GM12878 (cell line): ENCODE results near the gene TAF11L9. TPM values are rescaled to one million over a fixed set of nuclear protein-coding genes. Genes with fewer than 3 reads are reported as not detected.
"Not testable (repeated sequence)": the region's sequence is repeated elsewhere in the genome, so short reads cannot be mapped to it uniquely, and the experiment has no call there.

ENCODE experiments used
- ATAC-seq: fragments of 200-7000 bp; cut with Tn5 transposase; 3 replicates; pipeline ENCODE4 v1.9.1; 2020; ENCODE audit warnings: mild to moderate bottlenecking, moderate library complexity
- Bru-seq: library from RNA; stranded (reverse); fragments of 400-500 nt; gene quantifications from one replicate; lab custom pipeline; 2021; lab: Mats Ljungman, UMichigan
- BruChase-seq, 2 experiments: library from RNA; stranded (reverse); fragments of 400-500 nt; gene quantifications; one replicate each; lab custom pipeline; 2021; lab: Mats Ljungman, UMichigan
- BruUV-seq: library from RNA; stranded (reverse); fragments of 400-500 nt; replicated peaks from 2 replicates; lab custom pipeline; 2021; lab: Mats Ljungman, UMichigan
- CTCF ChIA-PET: fragments of 300-600 bp; sonication (Branson Sonifier 250); formaldehyde crosslinking; extraction: SDS; loops from one replicate; lab custom pipeline; 2021; ENCODE audit warnings: inconsistent platforms; lab: Yijun Ruan, JAX
- POLR2A ChIA-PET: fragments of 350-600 bp; formaldehyde crosslinking; extraction: SDS; loops from one replicate; lab custom pipeline; 2021; ENCODE audit warnings: inconsistent platforms; lab: Charles Lee
- RAD21 ChIA-PET: fragments of 300-600 bp; sonication (Branson Sonifier 250); formaldehyde crosslinking; loops from one replicate; lab custom pipeline; 2023; ENCODE audit warnings: antibody characterized with exemption; ENCODE audit not compliant: unreplicated experiment; lab: Charles Lee
- SMC1A ChIA-PET: fragments of 300-600 bp; sonication (Branson Sonifier 250); formaldehyde crosslinking; loops from one replicate; lab custom pipeline; 2023; ENCODE audit not compliant: unreplicated experiment, uncharacterized antibody; lab: Charles Lee
- DNase-seq: peaks from one replicate; pipeline ENCODE4 v3.0.0-alpha.2; 2011; ENCODE audit warnings: low read depth, low spot score
- FAIRE-seq: peaks from 3 replicates; lab custom pipeline; 2011; peaks lifted over from hg19 to GRCh38; lab: Jason Lieb, UNC
- H2AFZ ChIP-seq: 2 replicates; pipeline ENCODE4 v1.6.0; 2011; ENCODE audit warnings: low read depth, low read length, control low read depth; ENCODE audit not compliant: control insufficient read depth
- H3K27ac ChIP-seq: 2 replicates; pipeline ENCODE4 v1.5.1; 2011; ENCODE audit warnings: control low read depth; ENCODE audit not compliant: control insufficient read depth, insufficient read depth
- H3K27me3 ChIP-seq, 2 experiments: replicated peaks in 1 of 2; 2 replicates each; pipeline versions ENCODE4 v1.6.0 to v1.6.1; 2011; ENCODE audit warnings: low read length in 1 of 2; ENCODE audit not compliant: control insufficient read depth in 2 of 2, insufficient read depth in 2 of 2
- H3K36me3 ChIP-seq, 2 experiments: 2 replicates each; pipeline ENCODE4 v1.5.1; 2011; ENCODE audit warnings: low read length in 1 of 2; ENCODE audit not compliant: control insufficient read depth in 2 of 2, insufficient read depth in 2 of 2
- H3K4me1 ChIP-seq: 2 replicates; pipeline ENCODE4 v1.6.1; 2011; ENCODE audit warnings: mild to moderate bottlenecking, low read length, moderate library complexity, mixed read lengths; ENCODE audit not compliant: control insufficient read depth, insufficient read depth
- H3K4me2 ChIP-seq: 2 replicates; pipeline ENCODE4 v1.6.0; 2011; ENCODE audit warnings: control low read depth; ENCODE audit not compliant: control insufficient read depth, insufficient read depth
- H3K4me3 ChIP-seq: fragments of 200-600 bp; sonication (generic); 2 replicates; pipeline ENCODE4 v1.5.1; 2016
- H3K79me2 ChIP-seq: 2 replicates; pipeline ENCODE4 v1.6.0; 2011; ENCODE audit warnings: low read length; ENCODE audit not compliant: control insufficient read depth, insufficient read depth
- H3K9ac ChIP-seq: 2 replicates; pipeline ENCODE4 v1.8.0; 2011; ENCODE audit warnings: low read length, control low read depth, mixed read lengths; ENCODE audit not compliant: control insufficient read depth, insufficient read depth
- H3K9me3 ChIP-seq: replicated peaks from 3 replicates; pipeline ENCODE4 v1.5.1; 2011; ENCODE audit warnings: mild to moderate bottlenecking, low read length; ENCODE audit not compliant: control insufficient read depth, insufficient read depth
- H4K20me1 ChIP-seq: 2 replicates; pipeline ENCODE4 v1.6.0; 2011; ENCODE audit not compliant: control insufficient read depth, insufficient read depth
- CEBPB ChIP-seq, 2 experiments: fragments of 150-350 bp in 1 of 2; IDR thresholded peaks; 2 replicates each; pipeline ENCODE4 v1.6.1; 2012 to 2014; ENCODE audit warnings: low read depth in 2 of 2, low read length in 2 of 2, borderline replicate concordance in 1 of 2, inconsistent platforms in 1 of 2
- ETV6 ChIP-seq, 2 experiments: fragments of 450-650 bp in 1 of 2; IDR thresholded peaks in 1 of 2; conservative IDR thresholded peaks in 1 of 2; 2 replicates each; pipeline ENCODE4 v1.6.1; 2014; ENCODE audit warnings: antibody characterized with exemption in 1 of 2, borderline replicate concordance in 1 of 2, low read depth in 1 of 2, mild to moderate bottlenecking in 1 of 2, moderate library complexity in 1 of 2
- HCFC1 ChIP-seq: fragments of 150-350 bp; IDR thresholded peaks from 2 replicates; pipeline ENCODE4 v1.6.1; 2014; ENCODE audit warnings: low read length
- HDAC2 ChIP-seq: fragments of 200-600 bp; sonication (generic); IDR thresholded peaks from 2 replicates; pipeline ENCODE4 v1.6.1; 2017
- LARP7 ChIP-seq: fragments of 450-650 bp; IDR thresholded peaks from 2 replicates; pipeline ENCODE4 v1.6.1; 2017; ENCODE audit warnings: mild to moderate bottlenecking
- NFXL1 ChIP-seq: fragments of 450-650 bp; IDR thresholded peaks from 2 replicates; pipeline ENCODE4 v1.6.1; 2017; ENCODE audit warnings: antibody characterized with exemption, mild to moderate bottlenecking, borderline replicate concordance
- PAX5 ChIP-seq: IDR thresholded peaks from 2 replicates; pipeline ENCODE4 v1.6.1; 2011; ENCODE audit warnings: low read depth, low read length, borderline replicate concordance
- POLR2AphosphoS5 ChIP-seq: IDR thresholded peaks from 2 replicates; pipeline ENCODE4 v1.6.1; 2011; ENCODE audit warnings: mild to moderate bottlenecking, low read length, inconsistent platforms
- RFX5 ChIP-seq: IDR thresholded peaks from 2 replicates; pipeline ENCODE4 v1.6.1; 2011; ENCODE audit warnings: low read depth, low read length, improper control_type of control experiment
- SRF ChIP-seq, 2 experiments: IDR thresholded peaks; 2 replicates each; pipeline ENCODE4 v1.6.1; 2011; ENCODE audit warnings: low read depth in 2 of 2, low read length in 2 of 2, mild to moderate bottlenecking in 1 of 2, moderate library complexity in 1 of 2
- TARDBP ChIP-seq: IDR thresholded peaks from 2 replicates; pipeline ENCODE4 v1.6.1; 2016; ENCODE audit warnings: borderline replicate concordance
- ZBTB33 ChIP-seq: fragments of 450-650 bp; IDR thresholded peaks from 2 replicates; pipeline ENCODE4 v1.6.1; 2017; ENCODE audit warnings: mild to moderate bottlenecking
- WGBS: methylation state at CpG from one replicate; pipeline ENCODE4 v1.1.6; 2016; ENCODE audit warnings: low lambda C conversion rate; ENCODE audit not compliant: insufficient replicate concordance, insufficient coverage; ENCODE audit errors: missing lambda C conversion rate; 5-methylcytosine and 5-hydroxymethylcytosine counted together
- in situ Hi-C: fragments of 300-500 bp; cut with MboI; formaldehyde crosslinking; loops from 9 replicates; pipeline ENCODE4 v1.14.3; 2018; ENCODE audit warnings: mixed read lengths
- intact Hi-C: fragments of 100-400 bp; cut with micrococcal nuclease; formaldehyde crosslinking; loops from one replicate; pipeline ENCODE4 v1.14.2; 2022; ENCODE audit not compliant: unreplicated experiment
- long read RNA-seq, 2 experiments: library from polyadenylated mRNA; unstranded; transcript quantifications; one replicate each; pipeline ENCODE4 v2.0.0, GENCODE V29; 2019 to 2020
- polyA minus RNA-seq, 3 experiments: library from RNA; depleted of rRNA, polyadenylated mRNA; stranded (reverse); fragments of >200 nt; gene quantifications; 2 replicates each; pipeline ENCODE4 v1.2.3, GENCODE V29; 2011
- polyA plus RNA-seq, 11 experiments: library from polyadenylated mRNA; depleted of rRNA in 4 of 11; unstranded in 6 of 11; stranded (reverse) in 5 of 11; fragments of >200 nt; fragmentation: Nextera tagmentation in 4 of 11; fragmentation: Illumina TruSeq in 1 of 11; extraction: Ambion mirVana in 4 of 11; extraction: Trizol in 1 of 11; gene quantifications; 1 replicate in 1 of 11; 2 replicates in 10 of 11; pipeline versions ENCODE4 v1.2.1 to v1.2.3, GENCODE V29; 2011 to 2016; ENCODE audit warnings: inconsistent platforms in 2 of 11, missing spikeins in 2 of 11, low read depth in 1 of 11
- total RNA-seq, 4 experiments: library from RNA; depleted of rRNA in 3 of 4; stranded (reverse); fragments of >200 nt in 3 of 4; fragmentation: Illumina TruSeq in 1 of 4; extraction: Trizol in 1 of 4; gene quantifications; 2 replicates each; pipeline versions ENCODE4 v1.2.1 to v1.2.3, GENCODE V29; 2013 to 2021
- TF ChIP-seq, protein P1 (sequence below): IDR thresholded peaks from 2 replicates; pipeline ENCODE4 v1.6.1; 2011; ENCODE audit warnings: low read depth, mild to moderate bottlenecking, low read length, moderate library complexity, borderline replicate concordance; ENCODE audit errors: extremely low read depth

The TAF11L9 gene
- total RNA-seq (2013; cell fraction: nucleolus; rRNA removed) = not detected in 2 replicates
- total RNA-seq (2014; rRNA removed) (not detected in 2 replicates), total RNA-seq (2014; rRNA removed; fragmentation: Illumina TruSeq; extraction: Trizol) (not detected in 2 replicates), total RNA-seq (2021) (not detected in 2 replicates), polyA plus RNA-seq (2011; rRNA removed) (not detected in 2 replicates), polyA plus RNA-seq (2014; fragmentation: Illumina TruSeq; extraction: Trizol) (not detected in 2 replicates), polyA plus RNA-seq (2014; fragmentation: Nextera tagmentation; extraction: Ambion mirVana) (not detected), polyA plus RNA-seq (2014; rRNA removed) (not detected in 2 replicates), polyA plus RNA-seq (2016; fragmentation: Nextera tagmentation; extraction: Ambion mirVana) (not detected), polyA minus RNA-seq (2011; rRNA and poly(A)+ RNA removed) (not detected in 2 replicates), Bru-seq, nascent RNA (not detected), BruChase-seq, experiment 1, labeled RNA remaining after a 6-hour chase (not detected), BruChase-seq, experiment 2, labeled RNA remaining after a 2-hour chase (not detected)
- not detected for polyA plus RNA-seq (2011; ENCODE audit: low read depth)
- not detected in 2 replicates for polyA plus RNA-seq (2011; cell fraction: cytosol; rRNA removed)
- polyA plus RNA-seq (2011; cell fraction: nucleus; rRNA removed) = not detected in 2 replicates
- not detected in 2 replicates for polyA plus RNA-seq (2012)
- not detected in 2 replicates for polyA minus RNA-seq (2011; cell fraction: cytosol; rRNA and poly(A)+ RNA removed)
- not detected in 2 replicates for polyA minus RNA-seq (2011; cell fraction: nucleus; rRNA and poly(A)+ RNA removed)
- long read RNA-seq, experiment 1 = 0 reads
- long read RNA-seq, experiment 2 = 0 reads

DNA sequence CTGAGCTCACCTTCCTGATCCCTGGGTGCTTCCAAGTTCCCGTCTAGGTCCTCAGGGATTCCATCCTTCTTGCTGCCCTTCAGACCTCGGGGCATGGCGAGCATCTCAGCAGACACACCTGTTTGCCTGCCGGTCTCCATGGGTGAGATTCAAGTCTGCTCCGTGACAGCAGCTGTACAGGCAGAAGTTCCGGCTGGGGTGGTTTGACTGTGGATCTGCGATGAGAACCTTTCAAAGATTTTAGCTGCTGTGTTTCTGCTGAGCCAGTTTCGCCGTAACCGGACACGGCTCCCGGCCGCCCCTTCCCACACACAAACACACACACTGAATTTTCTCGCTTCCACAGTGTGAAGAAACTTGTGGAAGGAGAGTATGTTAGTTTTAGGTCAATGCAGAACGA lies at the start of gene TAF11L9:
Gene TAF11L9 (minus strand): TSS at position 140 of the 400 bp plus-strand sequence.
- SMC1A ChIA-PET, DNase-seq, H3K4me3 ChIP-seq, H3K4me1 ChIP-seq, in situ Hi-C loops, H2AFZ ChIP-seq, RAD21 ChIA-PET, H3K36me3 ChIP-seq, BruUV-seq, intact Hi-C loops, POLR2A ChIA-PET, H3K4me2 ChIP-seq, H3K9ac ChIP-seq, H3K27ac ChIP-seq, H3K9me3 ChIP-seq, ATAC-seq, H3K27me3 ChIP-seq, H3K79me2 ChIP-seq, FAIRE-seq, H4K20me1 ChIP-seq, CTCF ChIA-PET: not testable (repeated sequence)
- WGBS = no CpG with 5 or more reads among the region's 15 CpGs

DNA sequence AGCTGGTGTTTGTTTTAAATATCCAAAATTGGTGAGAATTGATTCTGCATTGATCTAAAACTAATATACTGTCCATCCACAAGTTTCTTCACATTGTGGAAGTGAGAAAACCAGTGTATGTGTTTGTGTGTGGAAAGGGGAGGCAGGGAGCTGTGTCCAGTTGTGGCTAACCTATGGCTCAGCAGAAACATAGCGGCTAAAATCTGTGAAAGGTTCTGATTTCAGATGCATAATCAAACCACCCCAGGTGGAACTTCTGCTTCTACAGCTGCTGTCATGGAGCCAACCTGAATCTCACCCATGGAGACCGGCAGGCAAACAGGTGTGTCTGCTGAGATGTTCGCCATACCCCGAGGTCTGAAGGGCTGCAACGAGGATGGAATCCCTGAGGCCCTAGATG lies 40.0 kb upstream of the TAF11L9 start, which contains the start of gene TAF11L14:
Gene TAF11L14 (plus strand): TSS at position 301 of the 400 bp plus-strand sequence.
- RAD21 ChIA-PET = no interaction called here
- no peak for TF ChIP-seq CEBPB (IDR thresholded peaks at IDR 0.05; ENCODE audit: borderline replicate concordance in 1 of 2, low read depth in 2 of 2, low read length in 2 of 2)
- no peak for TF ChIP-seq ZBTB33
- TF ChIP-seq NFXL1 = no peak
- TF ChIP-seq HDAC2 = no peak
- TF ChIP-seq, protein P1, sequence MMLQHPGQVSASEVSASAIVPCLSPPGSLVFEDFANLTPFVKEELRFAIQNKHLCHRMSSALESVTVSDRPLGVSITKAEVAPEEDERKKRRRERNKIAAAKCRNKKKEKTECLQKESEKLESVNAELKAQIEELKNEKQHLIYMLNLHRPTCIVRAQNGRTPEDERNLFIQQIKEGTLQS = no peak
- no peak for TF ChIP-seq SRF (IDR thresholded peaks at IDR 0.05; ENCODE audit: low read depth in 2 of 2, low read length in 2 of 2)
- TF ChIP-seq ETV6 (conservative IDR thresholded peaks at IDR 0.05 in 1 of 2, IDR thresholded peaks at IDR 0.05 in 1 of 2; ENCODE audit: borderline replicate concordance in 1 of 2, low read depth in 1 of 2) = no peak
- TF ChIP-seq HCFC1 = no peak
- no peak for TF ChIP-seq LARP7
- TF ChIP-seq TARDBP = no peak
- no peak for TF ChIP-seq PAX5
- no peak for TF ChIP-seq RFX5
- TF ChIP-seq POLR2AphosphoS5 = no peak

More for the DNA sequence above, 40.0 kb upstream of the TAF11L9 start, which contains the start of gene TAF11L14:
- Histone ChIP-seq H3K9me3 (no peaks in the 10 kb centered on the region), H3K27ac (no peak within 1 kb of the TSS), H3K9ac (no peak within 1 kb of the TSS), H3K4me2 (no peak within 1 kb of the TSS), H3K4me1 (no peaks in the 10 kb centered on the region), H3K79me2 (no peaks in the 10 kb centered on the region), H4K20me1 (no peaks in the 10 kb centered on the region), H3K36me3 (no peaks in the 10 kb centered on the region), H2AFZ (no peak within 1 kb of the TSS), H3K27me3 (no peaks in the 10 kb centered on the region), H3K4me3 (no peak within 1 kb of the TSS)
- no peak for ATAC-seq
- BruUV-seq = no TSS peak
- ChIA-PET CTCF (no interaction called here), POLR2A (no interaction called here), SMC1A (no interaction called here)
- intact Hi-C loops (no loop called here), in situ Hi-C loops (no loop called here)
- 24% methylated on average over 5 of the region's 5 CpGs for WGBS
- FAIRE-seq = no peak
- no peak for DNase-seq
